Uterus (tissue), 2 donors: ENCODE data around the gene SSBP3.
"Not testable (repeated sequence)": the region's sequence is repeated elsewhere in the genome, so short reads cannot be mapped to it uniquely, and the experiment has no call there.

ENCODE experiments used
- CTCF ChIP-seq, 4 experiments: fragments of 200-600 bp in 2 of 4; fragments of 450-650 bp in 2 of 4; sonication (generic) in 2 of 4; IDR thresholded peaks; one replicate each; pipeline ENCODE4 v1.5.1; 2016 to 2019; ENCODE audit warnings: antibody characterized with exemption in 4 of 4, mild to moderate bottlenecking in 2 of 4, moderate library complexity in 1 of 4
- POLR2A ChIP-seq, 2 donors: fragments of 450-650 bp; IDR thresholded peaks; one replicate each; pipeline ENCODE4 v1.6.1; 2016; ENCODE audit warnings: antibody characterized with exemption in 2 of 2, mild to moderate bottlenecking in 1 of 2, moderate library complexity in 1 of 2

GRCh38 chr1:54447081-54447480 lies 40.9 kb upstream of the SSBP3 start:
- TF ChIP-seq CTCF, POLR2A (IDR thresholded peaks at IDR 0.05): not testable (repeated sequence)
